ENCODE data around the gene GOLPH3L. TPM values are rescaled to one million over a fixed set of nuclear protein-coding genes. Genes with fewer than 3 reads are reported as not detected.

Gene GOLPH3L
- total and polyA plus RNA-seq, 2 donors (not counting 1 experiment from before 2014, with no cell fraction given) = 7.4 to 25.3 TPM

DNA sequence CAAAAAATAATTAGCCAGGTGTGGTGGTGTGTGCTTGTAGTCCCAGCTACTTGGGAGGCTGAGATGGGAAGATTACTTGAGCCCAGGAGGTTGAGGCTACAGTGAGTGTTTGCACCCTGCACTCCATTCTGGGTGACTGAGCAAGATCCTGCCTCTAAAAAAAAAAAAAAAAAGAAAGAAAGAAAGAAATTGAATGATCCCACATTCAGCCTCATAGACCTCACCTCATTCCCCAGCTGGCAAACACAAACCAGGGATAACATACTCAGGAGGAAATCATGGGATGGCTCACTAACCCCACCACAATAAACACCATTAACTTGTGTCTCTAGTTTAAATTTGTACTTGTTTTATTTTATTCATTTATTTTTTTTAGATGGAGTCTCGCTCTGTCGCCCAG, 76.0 kb downstream of the GOLPH3L start:
- H3K27ac ChIP-seq (ENCODE audit: low read length in 2 of 2) = peak overlapping the region; percentile 20 to 74
- CTCF ChIA-PET = interaction anchor here (0.6 to 23.2 kb wide), 15 partner anchors 9 to 431 kb away, joined by 3 to 661 read pairs (median 6); partner anchors contain the start of genes GOLPH3L and MCL1
- ATAC-seq (ENCODE audit: low read depth) = no peak

DNA sequence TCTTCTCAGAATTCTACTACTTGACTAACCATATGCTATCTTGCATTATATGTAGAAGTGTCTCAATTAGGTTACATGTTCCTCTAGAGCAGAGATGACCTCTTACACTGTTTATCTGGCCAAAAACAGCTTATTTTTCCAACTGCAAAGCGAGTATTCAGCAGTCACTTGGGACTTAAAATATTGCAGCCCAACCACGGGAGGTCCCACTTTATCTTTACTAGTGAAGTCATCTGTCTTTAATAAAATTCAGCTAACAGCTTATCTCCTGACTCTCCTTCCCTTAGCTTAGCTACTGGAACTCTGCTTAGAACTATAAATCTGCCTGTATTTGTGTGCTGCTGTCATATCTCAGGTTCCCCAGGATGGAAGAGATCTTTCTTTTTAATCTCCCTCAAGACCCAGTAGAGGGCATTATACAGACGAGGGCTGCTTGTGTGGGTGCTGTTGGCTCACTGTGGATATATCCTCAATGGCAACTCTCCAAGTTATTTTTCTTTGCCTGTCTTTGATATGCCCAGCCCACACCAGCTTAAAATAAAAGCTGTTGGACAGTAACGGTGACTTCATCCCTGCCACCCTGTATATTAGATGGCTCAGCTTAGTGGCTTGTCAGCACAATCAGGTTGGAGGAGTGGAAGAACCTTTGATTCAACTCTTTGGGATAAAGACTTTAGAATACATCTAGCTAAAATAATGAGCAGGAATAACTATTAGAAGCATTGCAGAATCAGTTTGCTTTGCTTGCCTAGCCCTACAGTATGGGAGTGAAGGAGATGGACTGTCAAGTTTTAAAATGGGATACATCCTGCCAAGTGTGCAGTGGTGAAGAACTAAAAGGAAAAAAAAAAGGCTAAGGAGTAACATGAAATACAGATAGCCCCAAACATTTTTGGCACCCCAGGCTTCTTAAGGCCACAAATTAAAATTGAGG, 77.1 kb downstream of the GOLPH3L start:
- no peak overlapping the region for H3K4me3 Mint-ChIP-seq
- ATAC-seq (ENCODE audit: low read depth) = peak; percentile 47
- no peak overlapping the region for H3K4me2 ChIP-seq (replicated peaks; ENCODE audit: low read depth, low read length, poor library complexity, severe bottlenecking)
- H3K27ac ChIP-seq (ENCODE audit: low read length in 2 of 2) = peak overlapping the region in 1 of 2 donors; percentile 74
- ChIA-PET CTCF (interaction anchor here (0.5 to 23.2 kb wide), 20 partner anchors 8 to 432 kb away, joined by 3 to 661 read pairs (median 4); partner anchors contain the start of genes ENSA, GOLPH3L and MCL1), POLR2A (interaction anchor here (1.0 to 3.3 kb wide), 7 partner anchors 8 to 61 kb away, joined by 3 to 21 read pairs (median 8); partner anchors contain the start of genes ENSA and MCL1)
- peaks cover 38% of the 10 kb centered on the region for H3K4me1 Mint-ChIP-seq
- no peak for TF ChIP-seq EZH2 (IDR thresholded peaks at IDR 0.05; ENCODE audit: borderline replicate concordance, insufficient read depth, low read depth, low read length, poor library complexity, severe bottlenecking)
- TF ChIP-seq, protein P1, sequence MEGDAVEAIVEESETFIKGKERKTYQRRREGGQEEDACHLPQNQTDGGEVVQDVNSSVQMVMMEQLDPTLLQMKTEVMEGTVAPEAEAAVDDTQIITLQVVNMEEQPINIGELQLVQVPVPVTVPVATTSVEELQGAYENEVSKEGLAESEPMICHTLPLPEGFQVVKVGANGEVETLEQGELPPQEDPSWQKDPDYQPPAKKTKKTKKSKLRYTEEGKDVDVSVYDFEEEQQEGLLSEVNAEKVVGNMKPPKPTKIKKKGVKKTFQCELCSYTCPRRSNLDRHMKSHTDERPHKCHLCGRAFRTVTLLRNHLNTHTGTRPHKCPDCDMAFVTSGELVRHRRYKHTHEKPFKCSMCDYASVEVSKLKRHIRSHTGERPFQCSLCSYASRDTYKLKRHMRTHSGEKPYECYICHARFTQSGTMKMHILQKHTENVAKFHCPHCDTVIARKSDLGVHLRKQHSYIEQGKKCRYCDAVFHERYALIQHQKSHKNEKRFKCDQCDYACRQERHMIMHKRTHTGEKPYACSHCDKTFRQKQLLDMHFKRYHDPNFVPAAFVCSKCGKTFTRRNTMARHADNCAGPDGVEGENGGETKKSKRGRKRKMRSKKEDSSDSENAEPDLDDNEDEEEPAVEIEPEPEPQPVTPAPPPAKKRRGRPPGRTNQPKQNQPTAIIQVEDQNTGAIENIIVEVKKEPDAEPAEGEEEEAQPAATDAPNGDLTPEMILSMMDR (IDR thresholded peaks at IDR 0.05) = no peak
- no peaks in the 10 kb centered on the region for H3K27me3 Mint-ChIP-seq
- H2AFZ ChIP-seq (ENCODE audit: insufficient read depth, low read depth, low read length, poor library complexity, severe bottlenecking) = no peak overlapping the region
- intact Hi-C loops (cut with micrococcal nuclease) = loop anchor here (2.0 kb wide), 1 partner anchor 155 kb away; no protein-coding TSS in a partner anchor
- H3K9me3 Mint-ChIP-seq (ENCODE audit: insufficient read depth) = no peaks in the 10 kb centered on the region
- H3K9me3 ChIP-seq (ENCODE audit: control extremely low read depth in 1 of 3, control insufficient read depth in 2 of 3, insufficient read depth in 1 of 3, low read length in 2 of 3) = no peaks in the 10 kb centered on the region
- peak overlapping the region; percentile 3 for H3K27ac Mint-ChIP-seq
- H3K4me1 ChIP-seq (ENCODE audit: control insufficient read depth in 2 of 2, insufficient read depth in 2 of 2, low read length in 2 of 2) = peaks cover 24 to 31% of the 10 kb centered on the region in 2 donors
- H4K20me1 ChIP-seq (ENCODE audit: control insufficient read depth, insufficient read depth, low read length, poor library complexity, severe bottlenecking) = no peaks in the 10 kb centered on the region
- peaks cover 4 to 71% of the 10 kb centered on the region in 2 experiments for H3K36me3 ChIP-seq (replicated peaks in 1 of 2; ENCODE audit: control extremely low read depth in 1 of 2, control insufficient read depth in 1 of 2, extremely low read depth in 1 of 2, insufficient read depth in 2 of 2, low read length in 1 of 2)
- no peak overlapping the region for H3K9ac ChIP-seq (ENCODE audit: low read length)
- no peaks in the 10 kb centered on the region for H3K27me3 ChIP-seq (replicated peaks in 1 of 4; ENCODE audit: control extremely low read depth in 1 of 4, control insufficient read depth in 3 of 4, insufficient read depth in 4 of 4, low read length in 3 of 4)
- no peak overlapping the region for H3K4me3 ChIP-seq (ENCODE audit: control extremely low read depth in 1 of 5, extremely low read depth in 1 of 5, insufficient read depth in 1 of 5, low read depth in 2 of 5, low read length in 4 of 5)
- 79% methylated on average over 2 of the region's 4 CpGs for WGBS (ENCODE audit: insufficient coverage)
- no peak for DNase-seq
- H3K79me2 ChIP-seq (ENCODE audit: control insufficient read depth, insufficient read depth, low read length) = peaks cover 50% of the 10 kb centered on the region

More for the DNA sequence above, 76.0 kb downstream of the GOLPH3L start:
- Histone ChIP-seq H3K4me3 (ENCODE audit: control extremely low read depth in 1 of 5, extremely low read depth in 1 of 5, insufficient read depth in 1 of 5, low read depth in 2 of 5, low read length in 4 of 5) (no peak overlapping the region), H3K9me3 (ENCODE audit: control extremely low read depth in 1 of 3, control insufficient read depth in 2 of 3, insufficient read depth in 1 of 3, low read length in 2 of 3) (no peaks in the 10 kb centered on the region), H3K4me2 (replicated peaks; ENCODE audit: low read depth, low read length, poor library complexity, severe bottlenecking) (peak overlapping the region; percentile 34), H3K79me2 (ENCODE audit: control insufficient read depth, insufficient read depth, low read length) (peaks cover 45% of the 10 kb centered on the region), H3K36me3 (replicated peaks in 1 of 2; ENCODE audit: control extremely low read depth in 1 of 2, control insufficient read depth in 1 of 2, extremely low read depth in 1 of 2, insufficient read depth in 2 of 2, low read length in 1 of 2) (peaks cover 7 to 76% of the 10 kb centered on the region in 2 experiments), H3K27me3 (replicated peaks in 1 of 4; ENCODE audit: control extremely low read depth in 1 of 4, control insufficient read depth in 3 of 4, insufficient read depth in 4 of 4, low read length in 3 of 4) (no peaks in the 10 kb centered on the region), H4K20me1 (ENCODE audit: control insufficient read depth, insufficient read depth, low read length, poor library complexity, severe bottlenecking) (no peaks in the 10 kb centered on the region), H3K4me1 (ENCODE audit: control insufficient read depth in 2 of 2, insufficient read depth in 2 of 2, low read length in 2 of 2) (peaks cover 24 to 31% of the 10 kb centered on the region in 2 donors), H3K9ac (ENCODE audit: low read length) (no peak overlapping the region), H2AFZ (ENCODE audit: insufficient read depth, low read depth, low read length, poor library complexity, severe bottlenecking) (no peak overlapping the region)
- Mint-ChIP-seq H3K27me3 (no peaks in the 10 kb centered on the region), H3K4me1 (peaks cover 29% of the 10 kb centered on the region), H3K4me3 (no peak overlapping the region), H3K27ac (no peak overlapping the region), H3K9me3 (ENCODE audit: insufficient read depth) (no peaks in the 10 kb centered on the region)
- no peak for DNase-seq
- no CpG with 5 or more reads among the region's 2 CpGs for WGBS (ENCODE audit: insufficient coverage)
- no peak for TF ChIP-seq EZH2 (IDR thresholded peaks at IDR 0.05; ENCODE audit: borderline replicate concordance, insufficient read depth, low read depth, low read length, poor library complexity, severe bottlenecking)
- POLR2A ChIA-PET = interaction anchor here (1.0 to 3.3 kb wide), 5 partner anchors 9 to 58 kb away, joined by 3 to 21 read pairs (median 8); partner anchors contain the start of genes ENSA and MCL1
- intact Hi-C loops (cut with micrococcal nuclease) = loop anchor here (1.0 to 2.0 kb wide), 3 partner anchors 42 to 156 kb away; partner anchors contain the start of gene MCL1
